Left ventricle myocardium inferior (tissue), 1 donor: ENCODE data around the gene LTK. TPM values are rescaled to one million over a fixed set of nuclear protein-coding genes. Genes with fewer than 3 reads are reported as not detected.

Experiments
- DNase-seq: peaks from one replicate; pipeline ENCODE4 v3.0.0-alpha.2; 2020
- H3K27ac ChIP-seq: fragments of 200-600 bp; replicated peaks from 2 replicates; pipeline ENCODE4 v1.8.0; 2021
- H3K27me3 ChIP-seq: fragments of 200-600 bp; 2 replicates; pipeline ENCODE4 v1.8.0; 2021; ENCODE audit warnings: low read depth
- H3K36me3 ChIP-seq: fragments of 200-600 bp; 2 replicates; pipeline ENCODE4 v1.8.0; 2021
- H3K4me1 ChIP-seq: fragments of 200-600 bp; 2 replicates; pipeline ENCODE4 v1.8.0; 2021
- H3K4me3 ChIP-seq: fragments of 200-600 bp; 2 replicates; pipeline ENCODE4 v1.8.0; 2021; ENCODE audit warnings: mild to moderate bottlenecking, moderate library complexity
- H3K9me3 ChIP-seq: fragments of 200-600 bp; replicated peaks from 2 replicates; pipeline ENCODE4 v1.8.0; 2021
- CTCF ChIP-seq: fragments of 200-600 bp; IDR thresholded peaks from 2 replicates; pipeline ENCODE4 v1.8.0; 2021; ENCODE audit warnings: antibody characterized with exemption, mild to moderate bottlenecking, borderline replicate concordance
- intact Hi-C: fragments of 100-400 bp; cut with micrococcal nuclease; formaldehyde crosslinking; loops from one replicate; pipeline ENCODE4 v1.11.0; 2022
- total RNA-seq: library from RNA; stranded (reverse); fragmentation: NEBNext Ultra II Directional; extraction: Animal tissue kit (Norgen Biotek cat#: 25700); gene quantifications from one replicate; pipeline ENCODE4 v1.2.1, GENCODE V29; 2021
- donor health status: DM: no; HTN: yes; CAD: no; lungs with severe emphysema.

Gene LTK
- total RNA-seq, 1 donor from 2014 or later = 1.2 TPM

GRCh38 chr15:41495736-41496599, 17.7 kb downstream of the LTK start:
- H3K9me3 ChIP-seq = no peaks in the 10 kb centered on the region
- H3K27me3 ChIP-seq = peaks cover 72% of the 10 kb centered on the region
- intact Hi-C loops = no loop called here
- no peak for DNase-seq
- peak overlapping the region; percentile 86 for H3K4me3 ChIP-seq
- no peak overlapping the region for H3K27ac ChIP-seq
- no peak for TF ChIP-seq CTCF
- no peaks in the 10 kb centered on the region for H3K36me3 ChIP-seq
- H3K4me1 ChIP-seq = peaks cover 40% of the 10 kb centered on the region

- no peak for DNase-seq
- peak overlapping the region; percentile 86 for H3K4me3 ChIP-seq
- H3K27ac ChIP-seq = no peak overlapping the region
- intact Hi-C loops = no loop called here
- H3K4me1 ChIP-seq = peaks cover 39% of the 10 kb centered on the region
- no peaks in the 10 kb centered on the region for H3K9me3 ChIP-seq
- no peaks in the 10 kb centered on the region for H3K36me3 ChIP-seq
- no peak for TF ChIP-seq CTCF
- H3K27me3 ChIP-seq = peaks cover 72% of the 10 kb centered on the region
These were observed 18.5 kb downstream of the LTK start for GRCh38 chr15:41494922-41495735.

GRCh38 chr15:41494190-41494921, 19.3 kb downstream of the LTK start:
- intact Hi-C loops = no loop called here
- Histone ChIP-seq H3K4me1 (peaks cover 39% of the 10 kb centered on the region), H3K27ac (no peak overlapping the region), H3K4me3 (peak overlapping the region; percentile 86), H3K36me3 (no peaks in the 10 kb centered on the region), H3K9me3 (no peaks in the 10 kb centered on the region), H3K27me3 (peaks cover 72% of the 10 kb centered on the region)
- no peak for TF ChIP-seq CTCF
- no peak for DNase-seq

GRCh38 chr15:41493902-41494189, 19.8 kb downstream of the LTK start:
- peak overlapping the region; percentile 86 for H3K4me3 ChIP-seq
- no peak for DNase-seq
- no peak for TF ChIP-seq CTCF
- H3K36me3 ChIP-seq = no peaks in the 10 kb centered on the region
- peaks cover 39% of the 10 kb centered on the region for H3K4me1 ChIP-seq
- peaks cover 72% of the 10 kb centered on the region for H3K27me3 ChIP-seq
- H3K27ac ChIP-seq = no peak overlapping the region
- no peaks in the 10 kb centered on the region for H3K9me3 ChIP-seq
- intact Hi-C loops = no loop called here

- peak; percentile 77 for DNase-seq
- intact Hi-C loops = no loop called here
- H3K27ac ChIP-seq = peak within 1 kb of the TSS; percentile 72
- H3K4me1 ChIP-seq = peaks cover 39% of the 10 kb centered on the region
- H3K27me3 ChIP-seq = peaks cover 71% of the 10 kb centered on the region
- no peaks in the 10 kb centered on the region for H3K36me3 ChIP-seq
- no peaks in the 10 kb centered on the region for H3K9me3 ChIP-seq
- H3K4me3 ChIP-seq = peak within 1 kb of the TSS; percentile 86
- TF ChIP-seq CTCF = no peak
These were observed 20.3 kb downstream of the LTK start, which contains the start of gene ITPKA for GRCh38 chr15:41493205-41493901. Gene ITPKA (plus strand): TSS chr15:41493874. CDS start chr15:41493928, 54 bp downstream.
